Kidney tubule cell (primary cell): ENCODE results near the gene PGAP2.
A peak's percentile ranks its signal among the peaks of the same experiment; 100 is the strongest.

Experiments
- DNase-seq: peaks from one replicate; pipeline ENCODE4 v3.0.0-alpha.2; 2018; ENCODE audit warnings: low spot score

The PGAP2 gene

GRCh38 chr11:3832816-3833215, 24.5 kb downstream of the PGAP2 start:
- DNase-seq, result no peak

- DNase-seq, result no peak
These were observed 25.1 kb downstream of the PGAP2 start for GRCh38 chr11:3833449-3833848.

- DNase-seq, result no peak
These were observed 25.9 kb downstream of the PGAP2 start for GRCh38 chr11:3834349-3834663.

- peak; percentile 62 for DNase-seq
These were observed 26.5 kb downstream of the PGAP2 start for GRCh38 chr11:3834664-3835461.

- DNase-seq, result no peak
These were observed 27.4 kb downstream of the PGAP2 start for GRCh38 chr11:3835751-3836150.

GRCh38 chr11:3836903-3837302, 28.5 kb downstream of the PGAP2 start:
- no peak for DNase-seq

- DNase-seq, result peak; percentile 55
These were observed 29.4 kb downstream of the PGAP2 start for GRCh38 chr11:3837793-3838192.

GRCh38 chr11:3838504-3838903, 30.1 kb downstream of the PGAP2 start:
- DNase-seq, result no peak

- DNase-seq, result no peak
These were observed 31.9 kb downstream of the PGAP2 start for GRCh38 chr11:3840004-3840869.

- DNase-seq, result peak; percentile 89
These were observed 32.6 kb downstream of the PGAP2 start, which contains the start of gene RHOG for GRCh38 chr11:3840870-3841425. RHOG (minus strand) TSS chr11:3840959; CDS start chr11:3828138, 12,821 bp downstream.

- peak; percentile 88 for DNase-seq
These were observed 33.3 kb downstream of the PGAP2 start for GRCh38 chr11:3841426-3842350.

- DNase-seq, result no peak
These were observed 35.0 kb downstream of the PGAP2 start for GRCh38 chr11:3843326-3843725.

GRCh38 chr11:3845246-3845645, 36.9 kb downstream of the PGAP2 start:
- no peak for DNase-seq

- DNase-seq, result no peak
These were observed 37.3 kb downstream of the PGAP2 start for GRCh38 chr11:3845670-3846069.

- peak; percentile 46 for DNase-seq
These were observed 41.0 kb downstream of the PGAP2 start for GRCh38 chr11:3849297-3849874.

GRCh38 chr11:3853545-3853842, 45.1 kb downstream of the PGAP2 start:
- no peak for DNase-seq

- no peak for DNase-seq
These were observed 45.7 kb downstream of the PGAP2 start for GRCh38 chr11:3853899-3854659.

GRCh38 chr11:3854660-3854976, 46.3 kb downstream of the PGAP2 start:
- DNase-seq, result no peak

GRCh38 chr11:3854977-3855807, 46.8 kb downstream of the PGAP2 start, which contains the start of gene STIM1:
STIM1 (plus strand) TSS chr11:3855664; CDS start chr11:3856271, 607 bp downstream.
- DNase-seq, result peak; percentile 94
